Measurements from ENCODE around the gene RGS4. TPM values are rescaled to one million over a fixed set of nuclear protein-coding genes. Genes with fewer than 3 reads are reported as not detected.

The RGS4 gene
- total RNA-seq, result 6.5 and 21.0 TPM in 2 replicates

GRCh38 chr1:163069142-163069541 is at the start of gene RGS4:
RGS4 (plus strand) TSS chr1:163069361; CDS start chr1:163069485, 124 bp downstream.
- DNase-seq (ENCODE audit: low read depth), result peak; percentile 68
- H3K4me3 ChIP-seq (ENCODE audit: low read depth, low read length), result peak within 1 kb of the TSS; percentile 36
- TF ChIP-seq CTCF (conservative IDR thresholded peaks at IDR 0.05; ENCODE audit: low read depth, low read length), result peak; percentile 72

GRCh38 chr1:163022129-163022528 is 47.0 kb upstream of the RGS4 start:
- TF ChIP-seq CTCF (conservative IDR thresholded peaks at IDR 0.05; ENCODE audit: low read depth, low read length), result no peak
- no peak overlapping the region for H3K4me3 ChIP-seq (ENCODE audit: low read depth, low read length)
- no peak for DNase-seq (ENCODE audit: low read depth)

GRCh38 chr1:163027610-163028009 is 41.6 kb upstream of the RGS4 start:
- no peak for TF ChIP-seq CTCF (conservative IDR thresholded peaks at IDR 0.05; ENCODE audit: low read depth, low read length)
- no peak for DNase-seq (ENCODE audit: low read depth)
- no peak overlapping the region for H3K4me3 ChIP-seq (ENCODE audit: low read depth, low read length)

- no peak overlapping the region for H3K4me3 ChIP-seq (ENCODE audit: low read depth, low read length)
- no peak for TF ChIP-seq CTCF (conservative IDR thresholded peaks at IDR 0.05; ENCODE audit: low read depth, low read length)
- DNase-seq (ENCODE audit: low read depth), result no peak
These were observed 39.3 kb upstream of the RGS4 start for GRCh38 chr1:163029901-163030300.

GRCh38 chr1:163035446-163036249 is 33.5 kb upstream of the RGS4 start:
- no peak overlapping the region for H3K4me3 ChIP-seq (ENCODE audit: low read depth, low read length)
- no peak for TF ChIP-seq CTCF (conservative IDR thresholded peaks at IDR 0.05; ENCODE audit: low read depth, low read length)
- DNase-seq (ENCODE audit: low read depth), result peak; percentile 95

- DNase-seq (ENCODE audit: low read depth), result no peak
- no peak overlapping the region for H3K4me3 ChIP-seq (ENCODE audit: low read depth, low read length)
- no peak for TF ChIP-seq CTCF (conservative IDR thresholded peaks at IDR 0.05; ENCODE audit: low read depth, low read length)
These were observed 32.5 kb upstream of the RGS4 start for GRCh38 chr1:163036671-163037070.

All from epithelial cell of proximal tubule (primary cell).